KMS-11 (cell line): Measurements from ENCODE around the gene SERTAD3.

Experiments used
- H2AFZ ChIP-seq: fragments of 200-600 bp; sonication (generic); 2 replicates; pipeline ENCODE4 v1.6.1; 2016; ENCODE audit warnings: antibody characterized with exemption, mixed run types, low read depth
- H3K27ac ChIP-seq: fragments of 200-600 bp; sonication (generic); 2 replicates; pipeline ENCODE4 v1.6.1; 2016; ENCODE audit warnings: mild to moderate bottlenecking, mixed run types
- H3K27me3 ChIP-seq: fragments of 200-600 bp; sonication (generic); 2 replicates; pipeline ENCODE4 v1.6.1; 2017; ENCODE audit warnings: mild to moderate bottlenecking, low read depth, mixed run types, moderate library complexity; ENCODE audit not compliant: insufficient read depth
- H3K36me3 ChIP-seq: fragments of 200-600 bp; sonication (generic); 2 replicates; pipeline ENCODE4 v1.6.1; 2017; ENCODE audit warnings: mild to moderate bottlenecking, mixed run types; ENCODE audit not compliant: insufficient read depth
- H3K4me1 ChIP-seq: fragments of 200-600 bp; sonication (generic); 2 replicates; pipeline ENCODE4 v1.6.1; 2016; ENCODE audit warnings: mild to moderate bottlenecking, low read depth, mixed run types; ENCODE audit not compliant: poor library complexity, severe bottlenecking
- H3K4me2 ChIP-seq: fragments of 200-600 bp; sonication (generic); 2 replicates; pipeline ENCODE4 v1.7.0; 2016; ENCODE audit warnings: mild to moderate bottlenecking, mixed run types
- H3K4me3 ChIP-seq: fragments of 200-600 bp; sonication (generic); IDR thresholded peaks from 2 replicates; pipeline ENCODE4 v1.6.1; 2017; ENCODE audit warnings: low read depth, low read length, mixed read lengths; ENCODE audit not compliant: insufficient read depth
- H3K79me2 ChIP-seq: fragments of 200-600 bp; sonication (generic); 2 replicates; pipeline ENCODE4 v1.6.1; 2016; ENCODE audit warnings: low read depth, mixed run types; ENCODE audit not compliant: insufficient read depth
- H3K9ac ChIP-seq: fragments of 200-600 bp; sonication (generic); 2 replicates; pipeline ENCODE4 v1.6.1; 2016; ENCODE audit warnings: mild to moderate bottlenecking, mixed run types
- H4K20me1 ChIP-seq: fragments of 200-600 bp; sonication (generic); 2 replicates; pipeline ENCODE4 v1.6.1; 2016; ENCODE audit warnings: mild to moderate bottlenecking, mixed run types; ENCODE audit not compliant: insufficient read depth
- TF ChIP-seq, protein P1 (sequence below): fragments of 200-600 bp; sonication (generic); conservative IDR thresholded peaks from 2 replicates; pipeline ENCODE4 v1.6.1; 2017; ENCODE audit warnings: low read depth, mild to moderate bottlenecking, antibody characterized with exemption, low read length, moderate library complexity, mixed read lengths

The SERTAD3 gene

DNA sequence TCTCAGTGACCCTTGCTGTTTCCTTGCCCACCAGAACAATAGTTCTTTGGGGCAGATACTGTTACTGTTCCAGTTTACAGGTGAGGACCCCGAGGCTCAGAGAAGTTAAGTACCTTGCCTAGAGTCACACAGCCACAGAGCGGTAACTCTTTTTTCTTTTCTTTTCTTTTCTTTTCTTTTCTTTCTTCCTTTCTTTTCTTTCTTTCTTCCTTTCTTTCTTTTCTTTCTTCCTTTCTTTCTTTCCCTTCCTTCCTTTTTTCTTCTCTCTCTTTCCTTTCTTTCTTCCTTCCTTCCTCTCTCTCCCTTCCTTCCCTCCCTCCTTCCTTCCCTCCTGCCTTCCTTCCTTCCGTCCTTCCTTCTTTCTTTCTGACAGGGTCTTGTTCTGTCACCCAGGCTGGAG lies 26.1 kb downstream of the SERTAD3 start:
- no peaks in the 10 kb centered on the region for H3K27me3 ChIP-seq
- no peak overlapping the region for H3K27ac ChIP-seq
- no peak overlapping the region for H2AFZ ChIP-seq
- no peaks in the 10 kb centered on the region for H3K36me3 ChIP-seq
- peaks cover 20% of the 10 kb centered on the region for H3K4me1 ChIP-seq
- H3K79me2 ChIP-seq: no peaks in the 10 kb centered on the region
- no peak overlapping the region for H3K4me3 ChIP-seq
- no peaks in the 10 kb centered on the region for H4K20me1 ChIP-seq
- TF ChIP-seq, protein P1, sequence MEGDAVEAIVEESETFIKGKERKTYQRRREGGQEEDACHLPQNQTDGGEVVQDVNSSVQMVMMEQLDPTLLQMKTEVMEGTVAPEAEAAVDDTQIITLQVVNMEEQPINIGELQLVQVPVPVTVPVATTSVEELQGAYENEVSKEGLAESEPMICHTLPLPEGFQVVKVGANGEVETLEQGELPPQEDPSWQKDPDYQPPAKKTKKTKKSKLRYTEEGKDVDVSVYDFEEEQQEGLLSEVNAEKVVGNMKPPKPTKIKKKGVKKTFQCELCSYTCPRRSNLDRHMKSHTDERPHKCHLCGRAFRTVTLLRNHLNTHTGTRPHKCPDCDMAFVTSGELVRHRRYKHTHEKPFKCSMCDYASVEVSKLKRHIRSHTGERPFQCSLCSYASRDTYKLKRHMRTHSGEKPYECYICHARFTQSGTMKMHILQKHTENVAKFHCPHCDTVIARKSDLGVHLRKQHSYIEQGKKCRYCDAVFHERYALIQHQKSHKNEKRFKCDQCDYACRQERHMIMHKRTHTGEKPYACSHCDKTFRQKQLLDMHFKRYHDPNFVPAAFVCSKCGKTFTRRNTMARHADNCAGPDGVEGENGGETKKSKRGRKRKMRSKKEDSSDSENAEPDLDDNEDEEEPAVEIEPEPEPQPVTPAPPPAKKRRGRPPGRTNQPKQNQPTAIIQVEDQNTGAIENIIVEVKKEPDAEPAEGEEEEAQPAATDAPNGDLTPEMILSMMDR: no peak
- H3K9ac ChIP-seq: no peak overlapping the region
- H3K4me2 ChIP-seq: no peak overlapping the region

DNA sequence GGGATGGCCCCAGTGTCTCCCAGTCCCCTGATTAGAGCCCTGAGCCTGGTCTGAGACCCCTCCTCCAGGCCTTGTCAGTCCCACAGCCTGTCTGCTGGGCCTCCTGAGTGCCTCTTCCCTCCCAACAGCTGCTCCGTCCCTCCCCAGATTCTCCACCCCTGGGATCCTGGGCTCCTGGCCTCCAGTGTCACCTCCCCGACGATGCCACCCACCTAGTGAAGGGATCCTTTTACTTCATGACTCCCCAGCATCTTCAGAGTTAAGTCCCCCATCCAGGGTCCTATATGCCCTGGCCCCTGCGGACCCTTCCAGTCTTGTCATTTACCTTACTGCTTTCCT lies 26.5 kb downstream of the SERTAD3 start:
- no peak overlapping the region for H3K27ac ChIP-seq
- H4K20me1 ChIP-seq: no peaks in the 10 kb centered on the region
- H3K4me1 ChIP-seq: peaks cover 20% of the 10 kb centered on the region
- no peak overlapping the region for H2AFZ ChIP-seq
- no peaks in the 10 kb centered on the region for H3K27me3 ChIP-seq
- no peaks in the 10 kb centered on the region for H3K79me2 ChIP-seq
- TF ChIP-seq, protein P1: no peak
- no peak overlapping the region for H3K4me3 ChIP-seq
- no peaks in the 10 kb centered on the region for H3K36me3 ChIP-seq
- no peak overlapping the region for H3K9ac ChIP-seq
- no peak overlapping the region for H3K4me2 ChIP-seq

DNA sequence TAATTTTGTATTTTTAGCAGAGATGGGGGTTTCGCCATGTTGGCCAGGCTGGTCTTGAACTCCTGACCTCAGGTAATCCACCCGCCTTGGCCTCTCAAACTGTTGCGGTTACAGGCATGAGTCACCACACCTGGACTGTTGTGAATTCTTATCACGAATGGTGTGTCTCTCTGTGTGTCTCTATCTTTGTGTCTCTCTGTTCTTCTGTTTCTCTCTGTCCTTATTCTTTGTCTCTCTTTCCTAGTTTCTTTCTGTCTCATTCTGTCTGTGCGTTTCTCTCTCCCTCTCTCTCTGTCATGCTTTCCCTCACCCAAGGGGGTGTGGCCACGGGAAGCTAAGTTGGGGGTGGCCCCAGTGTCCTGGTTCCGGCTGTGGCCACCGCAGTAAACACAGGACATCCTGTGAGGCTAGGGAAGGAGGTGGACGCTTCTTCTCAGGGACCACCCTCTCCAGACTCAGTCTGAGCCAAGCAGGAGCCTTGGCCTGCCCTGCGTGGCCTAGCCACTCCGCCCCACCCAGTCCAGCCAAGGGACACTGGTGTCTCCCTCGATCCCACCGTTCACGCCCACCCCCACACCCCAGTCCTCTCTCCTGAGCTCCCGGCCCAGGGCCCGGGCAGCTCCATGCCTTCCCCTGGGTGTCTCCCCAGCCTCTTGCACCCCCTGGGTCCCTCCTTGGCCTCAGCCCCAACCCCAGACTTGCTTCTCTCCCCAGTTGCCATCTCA lies 27.1 kb downstream of the SERTAD3 start:
- H3K4me2 ChIP-seq: peak overlapping the region; percentile 9; the same call in 1 of the 2 replicates
- H3K27ac ChIP-seq: no peak overlapping the region

DNA sequence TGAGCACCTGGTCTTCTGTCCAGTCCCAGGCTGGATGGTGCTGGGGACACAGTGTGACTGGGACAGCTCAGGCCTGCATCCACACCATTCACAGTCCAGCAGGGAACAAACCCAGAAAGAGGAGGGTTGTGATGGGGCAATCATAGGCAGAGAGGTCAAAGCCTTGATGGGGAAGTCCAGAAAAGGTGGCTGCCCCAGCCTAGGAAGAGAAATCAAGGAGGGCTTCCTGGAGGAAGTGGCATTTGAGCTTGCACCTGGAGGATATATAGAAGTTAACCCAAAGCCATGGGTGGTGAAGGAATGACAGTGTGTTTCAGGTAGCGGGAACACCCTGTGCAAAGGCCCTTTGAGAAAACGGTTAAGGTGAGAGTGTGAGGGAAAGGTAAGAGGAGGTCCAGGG lies 28.4 kb downstream of the SERTAD3 start:
- Histone ChIP-seq H3K4me2 (no peak overlapping the region), H3K27ac (no peak overlapping the region), H3K27me3 (no peaks in the 10 kb centered on the region), H2AFZ (no peak overlapping the region), H3K9ac (no peak overlapping the region), H4K20me1 (no peaks in the 10 kb centered on the region), H3K36me3 (no peaks in the 10 kb centered on the region), H3K4me1 (peaks cover 13% of the 10 kb centered on the region), H3K79me2 (no peaks in the 10 kb centered on the region), H3K4me3 (no peak overlapping the region)
- TF ChIP-seq, protein P1: no peak

More for the DNA sequence above, 27.1 kb downstream of the SERTAD3 start:
- no peaks in the 10 kb centered on the region for H3K79me2 ChIP-seq
- no peak overlapping the region for H3K9ac ChIP-seq
- H3K4me3 ChIP-seq: no peak overlapping the region
- H3K27me3 ChIP-seq: no peaks in the 10 kb centered on the region
- no peaks in the 10 kb centered on the region for H4K20me1 ChIP-seq
- no peaks in the 10 kb centered on the region for H3K36me3 ChIP-seq
- TF ChIP-seq, protein P1: no peak
- H3K4me1 ChIP-seq: peaks cover 20% of the 10 kb centered on the region
- peak overlapping the region; percentile 36; the same call in 1 of the 2 replicates for H2AFZ ChIP-seq
